ENCODE data around the gene ABCF1.

GRCh38 chr6:30619561-30619960, 48.3 kb downstream of the ABCF1 start:
- no peak for TF ChIP-seq POLR2A (IDR thresholded peaks at IDR 0.05)
- no peak for TF ChIP-seq CTCF (IDR thresholded peaks at IDR 0.05)
- no peak for TF ChIP-seq EP300 (IDR thresholded peaks at IDR 0.05)

All from tibial nerve (tissue), 4 donors.